Testis (tissue), 2 donors: ENCODE data around the gene RHBDD1.

Source experiments
- CTCF ChIP-seq, 3 experiments: fragments of 450-650 bp in 2 of 3; fragments of 200-600 bp in 1 of 3; sonication (generic) in 1 of 3; IDR thresholded peaks; one replicate each; pipeline ENCODE4 v1.5.1; 2016 to 2019; ENCODE audit warnings: antibody characterized with exemption in 3 of 3, mild to moderate bottlenecking in 2 of 3, moderate library complexity in 1 of 3
- POLR2A ChIP-seq: fragments of 450-650 bp; IDR thresholded peaks from one replicate; pipeline ENCODE4 v1.6.1; 2017; ENCODE audit warnings: antibody characterized with exemption, mild to moderate bottlenecking, moderate library complexity

- TF ChIP-seq POLR2A, result no peak
- TF ChIP-seq CTCF (IDR thresholded peaks at IDR 0.05), result no peak
Observed at GRCh38 chr2:226888378-226888965, 52.6 kb downstream of the RHBDD1 start.
